IMR-90 (cell line): ENCODE data around the gene ANKRD13A. TPM values are rescaled to one million over a fixed set of nuclear protein-coding genes. Genes with fewer than 3 reads are reported as not detected.

Experiments
- ATAC-seq: fragments of 200-7000 bp; cut with Tn5 transposase; 2 replicates; pipeline ENCODE4 v1.9.1; 2020; ENCODE audit warnings: low read depth, mild to moderate bottlenecking, moderate library complexity
- BruUV-seq: library from RNA; stranded (reverse); fragments of 400-500 nt; replicated peaks from 2 replicates; lab custom pipeline; 2021; lab: Mats Ljungman, UMichigan
- CTCF ChIA-PET: fragments of 300-600 bp; formaldehyde crosslinking; extraction: SDS; loops from one replicate; lab custom pipeline; 2021; ENCODE audit warnings: antibody characterized with exemption; lab: Yijun Ruan, JAX
- POLR2A ChIA-PET: fragments of 300-600 bp; sonication (Branson Sonifier 250); formaldehyde crosslinking; loops from one replicate; lab custom pipeline; 2022; ENCODE audit warnings: antibody characterized with exemption; ENCODE audit not compliant: unreplicated experiment; lab: Charles Lee
- DNase-seq: peaks from one replicate; pipeline ENCODE4 v3.0.0; 2013
- H2AFZ ChIP-seq: replicated peaks from 2 replicates; pipeline ENCODE3; 2013; ENCODE audit warnings: low read length, mild to moderate bottlenecking; ENCODE audit not compliant: poor library complexity
- H2AK5ac ChIP-seq: 2 replicates; pipeline ENCODE4 v1.6.1; 2013; ENCODE audit warnings: low read depth, low read length, inconsistent platforms
- H2AK9ac ChIP-seq: replicated peaks from 2 replicates; pipeline ENCODE3; 2013; ENCODE audit warnings: mild to moderate bottlenecking, low read depth, low read length, moderate library complexity; ENCODE audit not compliant: poor library complexity
- H2BK120ac ChIP-seq: 2 replicates; pipeline ENCODE4 v1.6.1; 2013; ENCODE audit warnings: low read depth, low read length, inconsistent platforms
- H2BK15ac ChIP-seq: 3 replicates; pipeline ENCODE4 v1.6.1; 2013; ENCODE audit warnings: low read depth, low read length, inconsistent platforms
- H2BK20ac ChIP-seq: 2 replicates; pipeline ENCODE4 v1.6.1; 2013; ENCODE audit warnings: low read depth, mild to moderate bottlenecking, inconsistent platforms, low read length, moderate library complexity
- H2BK5ac ChIP-seq: 2 replicates; pipeline ENCODE4 v1.6.1; 2013; ENCODE audit warnings: mild to moderate bottlenecking, low read depth, low read length, inconsistent platforms; ENCODE audit not compliant: poor library complexity, severe bottlenecking
- H3K14ac ChIP-seq: replicated peaks from 2 replicates; pipeline ENCODE4 v1.6.1; 2013; ENCODE audit warnings: low read depth, low read length, inconsistent platforms
- H3K18ac ChIP-seq: 2 replicates; pipeline ENCODE4 v1.6.1; 2013; ENCODE audit warnings: low read depth, low read length, control low read depth
- H3K23ac ChIP-seq: 2 replicates; pipeline ENCODE4 v1.6.1; 2013; ENCODE audit warnings: low read depth, low read length, inconsistent platforms
- H3K27ac ChIP-seq: 2 replicates; pipeline ENCODE4 v1.5.1; 2013; ENCODE audit warnings: mild to moderate bottlenecking, control low read depth, low read length; ENCODE audit not compliant: insufficient read depth
- H3K27me3 ChIP-seq: 2 replicates; pipeline ENCODE4 v1.6.1; 2013; ENCODE audit warnings: low read length; ENCODE audit not compliant: control insufficient read depth, insufficient read depth
- H3K36me3 ChIP-seq: 2 replicates; pipeline ENCODE4 v1.6.1; 2013; ENCODE audit warnings: low read length, mixed read lengths; ENCODE audit not compliant: control insufficient read depth, insufficient read depth
- H3K4ac ChIP-seq: 2 replicates; pipeline ENCODE4 v1.6.1; 2013; ENCODE audit warnings: low read depth, low read length, inconsistent platforms
- H3K4me1 ChIP-seq: 2 replicates; pipeline ENCODE4 v1.6.1; 2013; ENCODE audit warnings: low read length, mixed read lengths; ENCODE audit not compliant: control insufficient read depth, insufficient read depth
- H3K4me2 ChIP-seq: 2 replicates; pipeline ENCODE4 v1.6.1; 2013; ENCODE audit warnings: low read depth, mild to moderate bottlenecking, control low read depth, low read length, moderate library complexity
- H3K4me3 ChIP-seq: 2 replicates; pipeline ENCODE4 v1.5.1; 2013; ENCODE audit warnings: low read depth, mild to moderate bottlenecking, control low read depth, low read length, moderate library complexity; ENCODE audit not compliant: insufficient read depth
- H3K56ac ChIP-seq: 2 replicates; pipeline ENCODE4 v1.6.1; 2013; ENCODE audit warnings: low read length, inconsistent platforms; ENCODE audit not compliant: insufficient read depth; ENCODE audit errors: extremely low read depth
- H3K79me1 ChIP-seq, 2 experiments: 2 replicates each; pipeline ENCODE4 v1.6.1; 2013; ENCODE audit warnings: low read length in 2 of 2, inconsistent platforms in 1 of 2, low read depth in 1 of 2
- H3K9ac ChIP-seq: 2 replicates; pipeline ENCODE4 v1.6.1; 2013; ENCODE audit warnings: low read depth, low read length, control low read depth
- H3K9me1 ChIP-seq: 2 replicates; pipeline ENCODE4 v1.6.1; 2013; ENCODE audit warnings: low read length, inconsistent platforms; ENCODE audit not compliant: insufficient read depth
- H3K9me3 ChIP-seq: 2 replicates; pipeline ENCODE4 v1.6.1; 2013; ENCODE audit warnings: low read length; ENCODE audit not compliant: control insufficient read depth, insufficient read depth
- H4K20me1 ChIP-seq: 2 replicates; pipeline ENCODE4 v1.6.1; 2013; ENCODE audit warnings: low read length, inconsistent platforms; ENCODE audit not compliant: insufficient read depth
- H4K5ac ChIP-seq: 2 replicates; pipeline ENCODE4 v1.6.1; 2013; ENCODE audit warnings: mild to moderate bottlenecking, low read depth, low read length, control low read depth
- H4K8ac ChIP-seq, 2 experiments: 2 replicates each; pipeline ENCODE4 v1.6.1; 2013; ENCODE audit warnings: low read depth in 2 of 2, low read length in 2 of 2, control low read depth in 1 of 2, inconsistent platforms in 1 of 2
- H4K91ac ChIP-seq: 2 replicates; pipeline ENCODE4 v1.6.1; 2013; ENCODE audit warnings: low read depth, low read length, inconsistent platforms; ENCODE audit not compliant: insufficient read depth
- BHLHE40 ChIP-seq: fragments of 150-350 bp; IDR thresholded peaks from 2 replicates; pipeline ENCODE4 v1.6.1; 2016; ENCODE audit warnings: mild to moderate bottlenecking, low read depth, low read length
- CEBPB ChIP-seq: IDR thresholded peaks from 2 replicates; pipeline ENCODE4 v1.6.1; 2012; ENCODE audit warnings: low read depth, low read length, improper control_type of control experiment
- CHD1 ChIP-seq: IDR thresholded peaks from 2 replicates; pipeline ENCODE4 v1.6.1; 2012; ENCODE audit warnings: low read depth, low read length, improper control_type of control experiment
- MAFK ChIP-seq: IDR thresholded peaks from 2 replicates; pipeline ENCODE4 v1.6.1; 2012; ENCODE audit warnings: low read depth, low read length, improper control_type of control experiment
- MXI1 ChIP-seq: IDR thresholded peaks from 2 replicates; pipeline ENCODE4 v1.6.1; 2012; ENCODE audit warnings: low read depth, mild to moderate bottlenecking, low read length, moderate library complexity, borderline replicate concordance
- RAD21 ChIP-seq: IDR thresholded peaks from 2 replicates; pipeline ENCODE4 v1.6.1; 2012; ENCODE audit warnings: low read length, improper control_type of control experiment
- RFX5 ChIP-seq: IDR thresholded peaks from 2 replicates; pipeline ENCODE4 v1.8.0; 2012; ENCODE audit warnings: low read depth, mild to moderate bottlenecking, low read length, moderate library complexity
- WGBS, 2 experiments: methylation state at CpG; one replicate each; pipeline versions ENCODE4 v1.1.5 to v1.1.7; 2013; ENCODE audit warnings: missing lambda C conversion rate in 2 of 2; ENCODE audit not compliant: insufficient read length in 1 of 2; ENCODE audit errors: extremely low coverage in 2 of 2; 5-methylcytosine and 5-hydroxymethylcytosine counted together
- dilution Hi-C: fragments of 300-500 bp; cut with HindIII; formaldehyde crosslinking; loops from one replicate; pipeline ENCODE4 v1.14.3; 2018; ENCODE audit warnings: low sequenced_read_pairs; ENCODE audit not compliant: unreplicated experiment
- in situ Hi-C: fragments of 300-500 bp; cut with MboI; formaldehyde crosslinking; loops from 3 replicates; pipeline ENCODE4 v1.14.3; 2019; ENCODE audit warnings: low sequenced_read_pairs, inconsistent platforms, mixed read lengths
- intact Hi-C: fragments of 100-400 bp; cut with micrococcal nuclease; formaldehyde crosslinking; loops from 2 replicates; pipeline ENCODE4 v1.10.0; 2022
- polyA plus RNA-seq, 3 experiments: library from polyadenylated mRNA; depleted of rRNA; stranded (reverse); fragments of >200 nt; gene quantifications; 2 replicates each; pipeline ENCODE4 v1.2.3, GENCODE V29; 2012; ENCODE audit warnings: low replicate concordance in 1 of 3
- total RNA-seq: library from RNA; depleted of rRNA; stranded (reverse); fragments of >200 nt; gene quantifications from 2 replicates; pipeline ENCODE4 v1.2.3, GENCODE V29; 2012
- TF ChIP-seq, protein P1 (sequence below): conservative IDR thresholded peaks from 2 replicates; pipeline ENCODE4 v1.5.1; 2012; ENCODE audit warnings: mild to moderate bottlenecking, low read depth, low read length, improper control_type of control experiment
- TF ChIP-seq, protein P2 (sequence below): fragments of 150-350 bp; IDR thresholded peaks from 2 replicates; pipeline ENCODE4 v1.6.1; 2016; ENCODE audit warnings: low read depth, mild to moderate bottlenecking, low read length, moderate library complexity, borderline replicate concordance

The ANKRD13A gene
- total and polyA plus RNA-seq, 2 of the 4 experiments (the other 2 are of a cell fraction), result 299 to 449 TPM

- 90% methylated on average over 2 of the region's 10 CpGs; no CpG with 5 or more reads in 1 of the 2 experiments for WGBS, 2 experiments
- Histone ChIP-seq H3K9me1 (peaks cover 14% of the 10 kb centered on the region), H3K27ac (no peak overlapping the region), H2BK5ac (peak overlapping the region; percentile 72), H3K36me3 (peaks cover 25% of the 10 kb centered on the region), H2AFZ (no peak overlapping the region), H3K14ac (no peak overlapping the region), H2BK120ac (no peak overlapping the region), H2AK9ac (no peak overlapping the region), H3K27me3 (no peaks in the 10 kb centered on the region), H3K79me1 (peaks cover 31 to 64% of the 10 kb centered on the region in 2 experiments), H3K4me2 (no peak overlapping the region), H3K4me1 (peaks cover 13% of the 10 kb centered on the region), H4K5ac (no peak overlapping the region), H3K9ac (no peak overlapping the region), H4K8ac (no peak overlapping the region), H2BK15ac (no peak overlapping the region), H3K23ac (no peak overlapping the region), H2BK20ac (no peak overlapping the region), H4K20me1 (peaks cover 7% of the 10 kb centered on the region; the same call in 1 of the 2 replicates), H2AK5ac (no peak overlapping the region), H3K4ac (no peak overlapping the region), H3K18ac (no peak overlapping the region), H3K56ac (no peak overlapping the region), H4K91ac (no peak overlapping the region), H3K4me3 (no peak overlapping the region), H3K9me3 (no peaks in the 10 kb centered on the region)
- in situ Hi-C loops (no loop called here), intact Hi-C loops (no loop called here), dilution Hi-C loops (no loop called here)
- DNase-seq, result no peak
- no peak for ATAC-seq
- no peak for TF ChIP-seq MXI1
- TF ChIP-seq, protein P1, sequence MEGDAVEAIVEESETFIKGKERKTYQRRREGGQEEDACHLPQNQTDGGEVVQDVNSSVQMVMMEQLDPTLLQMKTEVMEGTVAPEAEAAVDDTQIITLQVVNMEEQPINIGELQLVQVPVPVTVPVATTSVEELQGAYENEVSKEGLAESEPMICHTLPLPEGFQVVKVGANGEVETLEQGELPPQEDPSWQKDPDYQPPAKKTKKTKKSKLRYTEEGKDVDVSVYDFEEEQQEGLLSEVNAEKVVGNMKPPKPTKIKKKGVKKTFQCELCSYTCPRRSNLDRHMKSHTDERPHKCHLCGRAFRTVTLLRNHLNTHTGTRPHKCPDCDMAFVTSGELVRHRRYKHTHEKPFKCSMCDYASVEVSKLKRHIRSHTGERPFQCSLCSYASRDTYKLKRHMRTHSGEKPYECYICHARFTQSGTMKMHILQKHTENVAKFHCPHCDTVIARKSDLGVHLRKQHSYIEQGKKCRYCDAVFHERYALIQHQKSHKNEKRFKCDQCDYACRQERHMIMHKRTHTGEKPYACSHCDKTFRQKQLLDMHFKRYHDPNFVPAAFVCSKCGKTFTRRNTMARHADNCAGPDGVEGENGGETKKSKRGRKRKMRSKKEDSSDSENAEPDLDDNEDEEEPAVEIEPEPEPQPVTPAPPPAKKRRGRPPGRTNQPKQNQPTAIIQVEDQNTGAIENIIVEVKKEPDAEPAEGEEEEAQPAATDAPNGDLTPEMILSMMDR, result no peak
- TF ChIP-seq, protein P2, sequence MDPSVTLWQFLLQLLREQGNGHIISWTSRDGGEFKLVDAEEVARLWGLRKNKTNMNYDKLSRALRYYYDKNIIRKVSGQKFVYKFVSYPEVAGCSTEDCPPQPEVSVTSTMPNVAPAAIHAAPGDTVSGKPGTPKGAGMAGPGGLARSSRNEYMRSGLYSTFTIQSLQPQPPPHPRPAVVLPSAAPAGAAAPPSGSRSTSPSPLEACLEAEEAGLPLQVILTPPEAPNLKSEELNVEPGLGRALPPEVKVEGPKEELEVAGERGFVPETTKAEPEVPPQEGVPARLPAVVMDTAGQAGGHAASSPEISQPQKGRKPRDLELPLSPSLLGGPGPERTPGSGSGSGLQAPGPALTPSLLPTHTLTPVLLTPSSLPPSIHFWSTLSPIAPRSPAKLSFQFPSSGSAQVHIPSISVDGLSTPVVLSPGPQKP, result no peak
- no peak for TF ChIP-seq BHLHE40
- TF ChIP-seq RAD21, result no peak
- no peak for TF ChIP-seq RFX5
- no peak for TF ChIP-seq CEBPB
- no peak for TF ChIP-seq CHD1
- no peak for TF ChIP-seq MAFK
- no TSS peak for BruUV-seq
- ChIA-PET CTCF (interaction anchor here (0.6 to 0.7 kb wide), 2 partner anchors 44 to 277 kb away, joined by 3 read pairs; no protein-coding TSS in a partner anchor), POLR2A (no interaction called here)
Measured at GRCh38 chr12:109988274-109988673, 11.0 kb upstream of the ANKRD13A start.
